ENCODE results near the gene CCDC73. TPM values are rescaled to one million over a fixed set of nuclear protein-coding genes. Genes with fewer than 3 reads are reported as not detected.

The CCDC73 gene
- total and polyA plus RNA-seq, 10 of the 15 experiments (the other 5 are each of a cell fraction or from before 2014, with no cell fraction given) = 0.05 to 0.57 (median 0.14) TPM

DNA sequence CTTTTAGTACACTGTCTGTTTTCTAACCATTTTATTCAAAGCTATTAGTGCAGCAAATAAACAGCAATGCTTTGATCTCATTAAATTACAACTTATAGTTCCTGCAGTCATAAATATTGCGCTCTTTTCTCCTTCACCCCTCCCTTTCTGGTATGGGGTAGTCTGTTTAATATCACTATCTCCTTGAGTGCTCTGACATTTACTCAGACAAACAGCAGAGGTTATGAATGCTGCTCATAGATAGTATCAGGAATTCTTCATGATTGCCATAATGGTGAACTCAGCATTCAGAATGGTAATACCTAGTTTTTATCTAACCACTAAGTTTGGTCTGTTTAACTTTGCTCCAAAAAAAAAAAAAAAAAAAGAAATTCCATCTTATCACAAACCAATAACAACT is 123.4 kb downstream of the CCDC73 start:
- RAD21 ChIA-PET (ENCODE audit: unreplicated experiment) = no interaction called here
- no peak overlapping the region for H3K4me2 ChIP-seq (ENCODE audit: control insufficient read depth, insufficient read depth)
- CTCF ChIA-PET = interaction anchor here (0.6 kb wide), 1 partner anchor 55 kb away, joined by 4 read pairs; no protein-coding TSS in a partner anchor
- no peak for DNase-seq (ENCODE audit: low read depth, low spot score)
- intact Hi-C loops (cut with micrococcal nuclease; ENCODE audit: unreplicated experiment) (no loop called here), in situ Hi-C loops (cut with MboI) (no loop called here)
- H3K9me3 ChIP-seq (replicated peaks; ENCODE audit: control insufficient read depth, insufficient read depth, low read length) = no peaks in the 10 kb centered on the region; the same call in 2 of the 3 replicates
- ATAC-seq = no peak
- no peak overlapping the region for H3K27ac ChIP-seq (ENCODE audit: control insufficient read depth, insufficient read depth)
- no peak overlapping the region for H3K9ac ChIP-seq (ENCODE audit: control insufficient read depth, insufficient read depth, low read length)
- no peak overlapping the region for H2AFZ ChIP-seq (ENCODE audit: control insufficient read depth, low read depth, low read length)
- H3K4me3 ChIP-seq = no peak overlapping the region
- H3K27me3 ChIP-seq (replicated peaks in 1 of 2; ENCODE audit: control insufficient read depth in 2 of 2, insufficient read depth in 2 of 2, low read length in 1 of 2) = no peaks in the 10 kb centered on the region
- SMC1A ChIA-PET (ENCODE audit: uncharacterized antibody, unreplicated experiment) = interaction anchor here (0.6 to 1.7 kb wide), 3 partner anchors 14 to 265 kb away, joined by 3 to 5 read pairs (median 3); no protein-coding TSS in a partner anchor
- FAIRE-seq = no peak
- H3K79me2 ChIP-seq (ENCODE audit: control insufficient read depth, insufficient read depth, low read length) = no peaks in the 10 kb centered on the region
- no peaks in the 10 kb centered on the region for H3K36me3 ChIP-seq (ENCODE audit: control insufficient read depth in 2 of 2, insufficient read depth in 2 of 2, low read length in 1 of 2)
- no peaks in the 10 kb centered on the region for H3K4me1 ChIP-seq (ENCODE audit: control insufficient read depth, insufficient read depth, low read length)
- no peaks in the 10 kb centered on the region for H4K20me1 ChIP-seq (ENCODE audit: control insufficient read depth, insufficient read depth)
- BruUV-seq (replicated peaks) = no TSS peak
- WGBS (ENCODE audit: insufficient coverage, insufficient replicate concordance, low lambda C conversion rate, missing lambda C conversion rate) = 86% methylated on average over 1 of the region's 1 CpG
- TF ChIP-seq, protein P1, sequence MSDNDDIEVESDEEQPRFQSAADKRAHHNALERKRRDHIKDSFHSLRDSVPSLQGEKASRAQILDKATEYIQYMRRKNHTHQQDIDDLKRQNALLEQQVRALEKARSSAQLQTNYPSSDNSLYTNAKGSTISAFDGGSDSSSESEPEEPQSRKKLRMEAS (IDR thresholded peaks at IDR 0.05; ENCODE audit: low read depth, low read length) = no peak
- no peak for TF ChIP-seq CBX5 (IDR thresholded peaks at IDR 0.05; ENCODE audit: low read depth)
- no peak for TF ChIP-seq YBX1 (IDR thresholded peaks at IDR 0.05)
- TF ChIP-seq, protein P2, sequence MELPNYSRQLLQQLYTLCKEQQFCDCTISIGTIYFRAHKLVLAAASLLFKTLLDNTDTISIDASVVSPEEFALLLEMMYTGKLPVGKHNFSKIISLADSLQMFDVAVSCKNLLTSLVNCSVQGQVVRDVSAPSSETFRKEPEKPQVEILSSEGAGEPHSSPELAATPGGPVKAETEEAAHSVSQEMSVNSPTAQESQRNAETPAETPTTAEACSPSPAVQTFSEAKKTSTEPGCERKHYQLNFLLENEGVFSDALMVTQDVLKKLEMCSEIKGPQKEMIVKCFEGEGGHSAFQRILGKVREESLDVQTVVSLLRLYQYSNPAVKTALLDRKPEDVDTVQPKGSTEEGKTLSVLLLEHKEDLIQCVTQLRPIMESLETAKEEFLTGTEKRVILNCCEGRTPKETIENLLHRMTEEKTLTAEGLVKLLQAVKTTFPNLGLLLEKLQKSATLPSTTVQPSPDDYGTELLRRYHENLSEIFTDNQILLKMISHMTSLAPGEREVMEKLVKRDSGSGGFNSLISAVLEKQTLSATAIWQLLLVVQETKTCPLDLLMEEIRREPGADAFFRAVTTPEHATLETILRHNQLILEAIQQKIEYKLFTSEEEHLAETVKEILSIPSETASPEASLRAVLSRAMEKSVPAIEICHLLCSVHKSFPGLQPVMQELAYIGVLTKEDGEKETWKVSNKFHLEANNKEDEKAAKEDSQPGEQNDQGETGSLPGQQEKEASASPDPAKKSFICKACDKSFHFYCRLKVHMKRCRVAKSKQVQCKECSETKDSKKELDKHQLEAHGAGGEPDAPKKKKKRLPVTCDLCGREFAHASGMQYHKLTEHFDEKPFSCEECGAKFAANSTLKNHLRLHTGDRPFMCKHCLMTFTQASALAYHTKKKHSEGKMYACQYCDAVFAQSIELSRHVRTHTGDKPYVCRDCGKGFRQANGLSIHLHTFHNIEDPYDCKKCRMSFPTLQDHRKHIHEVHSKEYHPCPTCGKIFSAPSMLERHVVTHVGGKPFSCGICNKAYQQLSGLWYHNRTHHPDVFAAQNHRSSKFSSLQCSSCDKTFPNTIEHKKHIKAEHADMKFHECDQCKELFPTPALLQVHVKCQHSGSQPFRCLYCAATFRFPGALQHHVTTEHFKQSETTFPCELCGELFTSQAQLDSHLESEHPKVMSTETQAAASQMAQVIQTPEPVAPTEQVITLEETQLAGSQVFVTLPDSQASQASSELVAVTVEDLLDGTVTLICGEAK (IDR thresholded peaks at IDR 0.05; ENCODE audit: borderline replicate concordance) = no peak
- no peak for TF ChIP-seq NFXL1 (IDR thresholded peaks at IDR 0.05; ENCODE audit: borderline replicate concordance)
- TF ChIP-seq, protein P3, sequence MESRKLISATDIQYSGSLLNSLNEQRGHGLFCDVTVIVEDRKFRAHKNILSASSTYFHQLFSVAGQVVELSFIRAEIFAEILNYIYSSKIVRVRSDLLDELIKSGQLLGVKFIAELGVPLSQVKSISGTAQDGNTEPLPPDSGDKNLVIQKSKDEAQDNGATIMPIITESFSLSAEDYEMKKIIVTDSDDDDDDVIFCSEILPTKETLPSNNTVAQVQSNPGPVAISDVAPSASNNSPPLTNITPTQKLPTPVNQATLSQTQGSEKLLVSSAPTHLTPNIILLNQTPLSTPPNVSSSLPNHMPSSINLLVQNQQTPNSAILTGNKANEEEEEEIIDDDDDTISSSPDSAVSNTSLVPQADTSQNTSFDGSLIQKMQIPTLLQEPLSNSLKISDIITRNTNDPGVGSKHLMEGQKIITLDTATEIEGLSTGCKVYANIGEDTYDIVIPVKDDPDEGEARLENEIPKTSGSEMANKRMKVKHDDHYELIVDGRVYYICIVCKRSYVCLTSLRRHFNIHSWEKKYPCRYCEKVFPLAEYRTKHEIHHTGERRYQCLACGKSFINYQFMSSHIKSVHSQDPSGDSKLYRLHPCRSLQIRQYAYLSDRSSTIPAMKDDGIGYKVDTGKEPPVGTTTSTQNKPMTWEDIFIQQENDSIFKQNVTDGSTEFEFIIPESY (IDR thresholded peaks at IDR 0.05) = no peak
- POLR2A ChIA-PET = interaction anchor here (0.7 kb wide), 1 partner anchor 209 kb away, joined by 4 read pairs; no protein-coding TSS in a partner anchor

All from GM12878 (cell line).